ENCODE results near the gene PTPRT. TPM values are rescaled to one million over a fixed set of nuclear protein-coding genes. Genes with fewer than 3 reads are reported as not detected.

Gene PTPRT
- total and polyA plus RNA-seq, 11 donors: 0.04 to 2.5 (median 0.25) TPM; not detected in 2

DNA sequence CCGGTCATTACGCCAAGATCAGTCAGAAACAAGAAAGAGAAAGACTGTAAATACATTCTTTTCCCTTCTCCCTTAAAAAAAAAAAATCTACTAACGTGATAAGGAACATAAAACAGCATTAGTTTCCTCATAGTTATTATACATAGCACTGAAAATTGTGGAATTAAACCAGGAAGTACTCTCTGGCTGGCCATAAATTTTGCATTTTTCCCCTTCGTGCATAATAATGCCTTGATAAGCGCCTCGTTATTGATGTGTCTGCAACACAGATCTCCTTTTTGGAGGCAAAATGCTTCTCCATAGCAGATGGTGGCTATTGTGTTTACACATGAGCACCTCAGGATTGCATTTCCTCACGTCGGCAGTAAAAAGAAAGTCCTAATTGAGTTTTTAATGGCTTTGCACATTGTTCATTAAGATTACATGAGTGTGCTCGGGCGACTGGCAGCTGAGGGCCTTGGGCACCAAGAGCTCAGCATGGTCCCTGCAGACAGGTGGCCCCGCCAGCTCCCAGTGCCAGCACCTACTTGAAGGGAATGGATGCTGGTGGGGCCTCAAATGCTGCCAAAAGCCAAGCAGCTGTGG lies 394.5 kb downstream of the PTPRT start:
- TF ChIP-seq POLR2A (IDR thresholded peaks at IDR 0.05): no peak
- TF ChIP-seq, protein P1, sequence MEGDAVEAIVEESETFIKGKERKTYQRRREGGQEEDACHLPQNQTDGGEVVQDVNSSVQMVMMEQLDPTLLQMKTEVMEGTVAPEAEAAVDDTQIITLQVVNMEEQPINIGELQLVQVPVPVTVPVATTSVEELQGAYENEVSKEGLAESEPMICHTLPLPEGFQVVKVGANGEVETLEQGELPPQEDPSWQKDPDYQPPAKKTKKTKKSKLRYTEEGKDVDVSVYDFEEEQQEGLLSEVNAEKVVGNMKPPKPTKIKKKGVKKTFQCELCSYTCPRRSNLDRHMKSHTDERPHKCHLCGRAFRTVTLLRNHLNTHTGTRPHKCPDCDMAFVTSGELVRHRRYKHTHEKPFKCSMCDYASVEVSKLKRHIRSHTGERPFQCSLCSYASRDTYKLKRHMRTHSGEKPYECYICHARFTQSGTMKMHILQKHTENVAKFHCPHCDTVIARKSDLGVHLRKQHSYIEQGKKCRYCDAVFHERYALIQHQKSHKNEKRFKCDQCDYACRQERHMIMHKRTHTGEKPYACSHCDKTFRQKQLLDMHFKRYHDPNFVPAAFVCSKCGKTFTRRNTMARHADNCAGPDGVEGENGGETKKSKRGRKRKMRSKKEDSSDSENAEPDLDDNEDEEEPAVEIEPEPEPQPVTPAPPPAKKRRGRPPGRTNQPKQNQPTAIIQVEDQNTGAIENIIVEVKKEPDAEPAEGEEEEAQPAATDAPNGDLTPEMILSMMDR (IDR thresholded peaks at IDR 0.05): no peak
- ATAC-seq (no peak), DNase-seq (no peak)
- Histone ChIP-seq H3K27me3 (peaks cover 0 to 3% (median 0%) of the 10 kb centered on the region in 9 donors), H3K36me3 (no peaks in the 10 kb centered on the region), H3K27ac (no peak overlapping the region), H3K9me3 (no peaks in the 10 kb centered on the region), H3K4me3 (no peak overlapping the region), H3K4me1 (no peaks in the 10 kb centered on the region)
- WGBS, 4 donors: 78 to 82% (median 81%) methylated on average over 11 of the region's 11 CpGs
- intact Hi-C loops (cut with DNase I): no loop called here

DNA sequence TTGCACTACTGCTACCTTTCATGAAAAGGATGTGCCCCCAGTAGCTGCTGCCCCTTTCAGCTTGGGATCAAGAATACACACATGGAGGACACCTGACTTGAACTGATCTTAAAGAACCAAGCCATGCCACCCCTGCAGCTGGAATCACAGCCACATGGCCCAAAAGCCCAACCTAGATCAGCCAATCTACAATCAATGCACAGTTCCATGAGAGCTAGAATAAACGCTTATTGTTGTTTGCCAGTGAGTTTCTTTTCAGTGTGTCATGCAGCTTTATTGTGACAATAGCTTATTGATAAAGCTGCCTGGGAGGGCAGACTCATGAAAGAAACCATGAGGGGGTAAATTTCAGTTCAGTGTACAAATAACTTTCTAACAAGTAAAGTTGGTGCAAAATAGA lies 397.7 kb downstream of the PTPRT start:
- Histone ChIP-seq H3K4me3 (no peak overlapping the region), H3K4me1 (no peaks in the 10 kb centered on the region), H3K9me3 (no peaks in the 10 kb centered on the region), H3K36me3 (no peaks in the 10 kb centered on the region), H3K27me3 (no peaks in the 10 kb centered on the region), H3K27ac (no peak overlapping the region)
- TF ChIP-seq POLR2A (IDR thresholded peaks at IDR 0.05): no peak
- TF ChIP-seq, protein P1 (IDR thresholded peaks at IDR 0.05): no peak
- DNase-seq (no peak), ATAC-seq (no peak)
- intact Hi-C loops (cut with DNase I): no loop called here
- 80 to 92% (median 90%) methylated on average over 1 of the region's 1 CpG for WGBS, 4 donors

DNA sequence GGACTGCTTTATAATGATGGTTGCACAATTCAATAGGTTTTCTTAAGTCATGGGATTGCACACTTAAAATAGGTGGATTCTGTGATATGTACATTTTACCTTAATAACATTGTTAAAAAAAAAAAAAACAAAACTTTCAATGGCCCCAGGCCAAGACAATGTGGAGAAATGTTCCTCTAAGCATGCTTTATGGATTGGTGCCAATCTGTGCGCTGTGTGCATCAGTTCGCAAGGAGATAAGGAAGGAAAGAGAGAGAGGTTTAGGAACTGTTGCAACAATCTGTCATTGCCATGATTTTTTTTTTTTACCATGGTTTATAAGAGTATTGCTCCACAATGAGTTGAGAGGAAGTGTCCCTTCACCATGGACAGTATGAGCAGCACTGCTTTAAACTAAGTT lies 399.6 kb downstream of the PTPRT start:
- H3K9me3 ChIP-seq: no peaks in the 10 kb centered on the region
- DNase-seq (no peak), ATAC-seq (no peak)
- H3K4me3 ChIP-seq: no peak overlapping the region
- H3K27ac ChIP-seq: no peak overlapping the region
- H3K4me1 ChIP-seq: no peaks in the 10 kb centered on the region
- H3K27me3 ChIP-seq: no peaks in the 10 kb centered on the region
- intact Hi-C loops (cut with DNase I): no loop called here
- 13 to 33% (median 22%) methylated on average over 2 of the region's 2 CpGs for WGBS, 4 donors
- no peaks in the 10 kb centered on the region for H3K36me3 ChIP-seq
- TF ChIP-seq, protein P1 (IDR thresholded peaks at IDR 0.05): no peak
- TF ChIP-seq POLR2A (IDR thresholded peaks at IDR 0.05): no peak

DNA sequence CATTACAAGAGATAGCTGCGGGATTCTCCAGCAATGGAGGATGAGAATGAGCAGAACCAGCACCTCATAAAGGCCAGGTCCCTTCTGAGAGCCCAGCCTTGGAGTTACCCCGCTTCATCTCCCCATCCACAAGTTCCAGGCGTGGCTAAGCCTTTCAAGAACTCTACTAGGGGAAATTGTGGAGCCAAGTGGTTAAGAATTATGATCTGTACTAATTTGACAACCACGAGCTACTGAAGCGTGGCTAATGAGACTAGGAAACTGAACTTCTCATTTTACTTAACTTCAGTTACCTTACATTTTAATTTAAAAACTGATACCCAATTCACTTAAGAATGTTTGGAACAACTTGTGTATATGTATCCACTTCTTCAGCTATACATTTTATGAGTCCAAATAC lies 401.0 kb downstream of the PTPRT start:
- 62 to 75% (median 74%) methylated on average over 5 of the region's 5 CpGs for whole genome bisulfite sequencing, 4 donors

More for the DNA sequence above, 401.0 kb downstream of the PTPRT start:
- H3K9me3 ChIP-seq: no peaks in the 10 kb centered on the region
- no peaks in the 10 kb centered on the region for H3K4me1 ChIP-seq
- no peak overlapping the region for H3K27ac ChIP-seq
- intact Hi-C loops (cut with DNase I): no loop called here
- DNase-seq (no peak), ATAC-seq (no peak)
- no peaks in the 10 kb centered on the region for H3K36me3 ChIP-seq
- H3K27me3 ChIP-seq: no peaks in the 10 kb centered on the region
- TF ChIP-seq, protein P1 (IDR thresholded peaks at IDR 0.05): no peak
- TF ChIP-seq POLR2A (IDR thresholded peaks at IDR 0.05): no peak
- H3K4me3 ChIP-seq: no peak overlapping the region
